ENCODE data around the gene GGPS1. TPM values are rescaled to one million over a fixed set of nuclear protein-coding genes. Genes with fewer than 3 reads are reported as not detected.
"Not testable (repeated sequence)": the region's sequence is repeated elsewhere in the genome, so short reads cannot be mapped to it uniquely, and the experiment has no call there.

Gene GGPS1
- polyA plus RNA-seq (2013, experiment 1 of 4): 58.2 TPM
- polyA plus RNA-seq (2013, experiment 2 of 4): 68.1 TPM
- 45.5 TPM for polyA plus RNA-seq (2013, experiment 3 of 4)
- polyA plus RNA-seq (2013, experiment 4 of 4): 57.3 TPM

GRCh38 chr1:235328271-235329138 lies at the start of gene GGPS1:
GGPS1 (plus strand) TSS chr1:235328570; CDS start chr1:235335265, 6,695 bp downstream.
- Histone ChIP-seq H3K27ac (ENCODE audit: insufficient read depth, low read depth, low read length, poor library complexity, severe bottlenecking) (peak within 1 kb of the TSS; percentile 94), H3K27me3 (ENCODE audit: control insufficient read depth, insufficient read depth, low read length, poor library complexity, severe bottlenecking) (no peaks in the 10 kb centered on the region), H3K4me1 (ENCODE audit: control insufficient read depth, insufficient read depth, low read length) (peaks cover 22% of the 10 kb centered on the region), H3K4me3 (ENCODE audit: insufficient read depth, low read depth, low read length) (peak within 1 kb of the TSS; percentile 98), H3K36me3 (ENCODE audit: control insufficient read depth, insufficient read depth, low read length) (no peaks in the 10 kb centered on the region), H3K9me3 (ENCODE audit: control insufficient read depth, low read length) (no peaks in the 10 kb centered on the region)
- WGBS, 2 experiments: 0 to 1% methylated on average over 54 of the region's 54 CpGs

DNA sequence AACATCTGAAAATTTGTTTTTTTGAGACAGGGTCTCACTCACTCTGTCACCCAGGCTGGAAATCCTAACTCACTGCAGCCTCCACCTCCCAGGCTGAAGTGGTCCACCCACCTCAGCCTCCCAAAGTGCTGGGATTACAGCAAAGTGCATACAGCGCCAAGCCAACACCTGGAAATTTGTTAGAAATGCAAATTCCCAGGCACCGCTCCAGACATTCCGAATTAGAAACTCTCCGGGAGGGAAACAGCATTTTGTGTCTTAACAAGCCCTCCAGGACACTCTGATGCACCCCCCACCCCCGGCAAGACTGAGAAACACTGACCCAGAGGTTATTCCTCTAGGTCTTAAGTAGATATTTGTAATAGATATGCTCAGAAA lies 49.5 kb upstream of the GGPS1 start:
- Histone ChIP-seq H3K36me3 (ENCODE audit: control insufficient read depth, insufficient read depth, low read length) (no peaks in the 10 kb centered on the region), H3K27me3 (ENCODE audit: control insufficient read depth, insufficient read depth, low read length, poor library complexity, severe bottlenecking) (no peaks in the 10 kb centered on the region), H3K4me1 (ENCODE audit: control insufficient read depth, insufficient read depth, low read length) (peaks cover 5% of the 10 kb centered on the region), H3K27ac (ENCODE audit: insufficient read depth, low read depth, low read length, poor library complexity, severe bottlenecking) (no peak overlapping the region), H3K4me3 (ENCODE audit: insufficient read depth, low read depth, low read length) (no peak overlapping the region), H3K9me3 (ENCODE audit: control insufficient read depth, low read length) (no peaks in the 10 kb centered on the region)
- 73 to 75% methylated on average over 4 to 5 of the region's 5 CpGs for WGBS, 2 experiments

DNA sequence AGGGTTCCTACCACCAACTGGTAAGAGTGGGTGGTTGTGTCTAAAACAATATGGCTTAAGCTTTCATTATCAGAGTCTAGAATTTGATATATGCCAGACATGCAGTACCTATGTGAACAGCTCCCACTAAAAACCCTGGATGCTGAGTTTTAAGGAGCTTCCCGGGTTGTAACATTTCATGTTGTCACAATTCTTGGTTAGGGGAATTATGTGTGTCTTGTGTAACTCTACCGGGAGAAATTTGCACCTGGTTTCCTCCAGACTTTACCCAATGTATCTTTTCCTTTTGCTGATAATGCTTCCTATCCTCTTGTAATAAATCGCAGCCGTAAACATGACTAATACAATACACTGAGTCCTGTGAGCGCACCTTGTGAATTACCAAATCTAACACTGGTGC lies 48.7 kb upstream of the GGPS1 start:
- no peaks in the 10 kb centered on the region for H3K27me3 ChIP-seq (ENCODE audit: control insufficient read depth, insufficient read depth, low read length, poor library complexity, severe bottlenecking)
- peaks cover 5% of the 10 kb centered on the region for H3K4me1 ChIP-seq (ENCODE audit: control insufficient read depth, insufficient read depth, low read length)
- no peak overlapping the region for H3K4me3 ChIP-seq (ENCODE audit: insufficient read depth, low read depth, low read length)
- no peak overlapping the region for H3K27ac ChIP-seq (ENCODE audit: insufficient read depth, low read depth, low read length, poor library complexity, severe bottlenecking)
- H3K36me3 ChIP-seq (ENCODE audit: control insufficient read depth, insufficient read depth, low read length): no peaks in the 10 kb centered on the region
- 78 to 82% methylated on average over 5 of the region's 5 CpGs for WGBS, 2 experiments
- no peaks in the 10 kb centered on the region for H3K9me3 ChIP-seq (ENCODE audit: control insufficient read depth, low read length)

DNA sequence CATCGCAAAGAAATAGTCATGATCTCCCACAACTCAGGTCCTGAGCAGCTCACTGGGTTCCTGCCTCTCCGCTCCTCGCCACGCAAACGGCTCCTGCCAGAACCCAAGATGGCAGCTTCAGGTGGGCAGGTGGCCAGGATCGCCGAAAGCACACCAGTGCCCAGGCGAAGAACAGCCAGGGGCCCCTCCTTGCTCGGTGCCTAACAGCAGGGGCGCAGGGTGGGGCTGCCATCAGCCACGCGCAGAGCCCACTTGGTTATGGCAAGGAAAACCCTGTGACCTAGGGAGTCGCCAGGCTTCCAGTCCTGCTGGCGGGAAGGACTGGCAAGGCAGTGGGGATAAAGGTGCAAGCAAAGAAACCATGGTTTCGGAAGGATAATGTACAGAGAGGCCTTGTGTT lies 47.9 kb upstream of the GGPS1 start:
- H3K4me1 ChIP-seq (ENCODE audit: control insufficient read depth, insufficient read depth, low read length): peaks cover 5% of the 10 kb centered on the region
- WGBS, 2 experiments: 94% methylated on average over 15 of the region's 15 CpGs
- no peak overlapping the region for H3K4me3 ChIP-seq (ENCODE audit: insufficient read depth, low read depth, low read length)
- no peak overlapping the region for H3K27ac ChIP-seq (ENCODE audit: insufficient read depth, low read depth, low read length, poor library complexity, severe bottlenecking)
- H3K27me3 ChIP-seq (ENCODE audit: control insufficient read depth, insufficient read depth, low read length, poor library complexity, severe bottlenecking): no peaks in the 10 kb centered on the region
- H3K9me3 ChIP-seq (ENCODE audit: control insufficient read depth, low read length): no peaks in the 10 kb centered on the region
- no peaks in the 10 kb centered on the region for H3K36me3 ChIP-seq (ENCODE audit: control insufficient read depth, insufficient read depth, low read length)

DNA sequence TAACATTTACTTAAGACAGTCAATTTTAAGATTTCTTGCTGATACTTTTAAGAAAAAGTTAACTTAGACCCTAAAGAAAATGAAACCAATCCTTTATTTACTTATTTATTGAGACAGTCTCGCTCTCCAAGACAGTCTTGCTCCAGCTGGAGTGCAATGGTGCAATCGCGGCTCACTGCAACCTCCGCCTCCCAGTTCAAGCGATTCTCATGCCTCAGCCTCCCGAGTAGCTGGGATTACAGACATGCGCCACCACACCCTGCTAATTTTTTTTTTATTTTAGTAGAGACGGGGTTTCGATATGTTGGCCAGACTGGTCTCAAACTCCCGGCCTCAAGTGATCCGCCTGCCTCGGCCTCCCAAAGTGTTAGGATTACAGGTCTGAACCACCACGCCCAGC lies 44.7 kb upstream of the GGPS1 start:
- not testable (repeated sequence) for H3K27me3 ChIP-seq (ENCODE audit: control insufficient read depth, insufficient read depth, low read length, poor library complexity, severe bottlenecking); H3K4me3 ChIP-seq (ENCODE audit: insufficient read depth, low read depth, low read length); H3K27ac ChIP-seq (ENCODE audit: insufficient read depth, low read depth, low read length, poor library complexity, severe bottlenecking); H3K9me3 ChIP-seq (ENCODE audit: control insufficient read depth, low read length); H3K36me3 ChIP-seq (ENCODE audit: control insufficient read depth, insufficient read depth, low read length); H3K4me1 ChIP-seq (ENCODE audit: control insufficient read depth, insufficient read depth, low read length)
- 93 to 96% methylated on average over 13 of the region's 13 CpGs for WGBS, 2 experiments

DNA sequence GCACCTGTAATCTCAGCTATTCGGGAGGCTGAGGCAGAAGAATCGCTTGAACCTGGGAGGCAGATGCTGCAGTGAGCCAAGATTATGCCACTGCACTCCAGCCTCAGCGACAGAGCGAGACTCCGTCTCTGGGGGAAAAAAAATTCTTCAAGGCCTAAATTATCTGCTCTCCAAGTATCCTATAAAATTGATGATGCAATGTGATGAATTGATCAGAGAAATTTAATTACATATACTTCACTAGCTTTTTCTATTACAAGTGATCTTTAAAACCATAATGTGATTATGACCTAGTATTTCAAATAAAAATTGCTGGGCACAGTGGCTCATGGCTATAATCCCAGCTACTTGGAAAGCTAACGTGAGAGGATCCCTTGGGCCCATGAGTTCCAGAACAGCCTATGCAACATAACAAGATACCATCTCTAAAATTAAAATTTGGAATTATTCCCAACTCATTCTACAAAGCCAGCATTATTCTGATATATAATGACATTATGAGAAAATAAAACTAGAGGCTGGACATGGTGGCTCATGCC lies 44.1 kb upstream of the GGPS1 start:
- Histone ChIP-seq H3K27me3 (ENCODE audit: control insufficient read depth, insufficient read depth, low read length, poor library complexity, severe bottlenecking) (no peaks in the 10 kb centered on the region), H3K9me3 (ENCODE audit: control insufficient read depth, low read length) (no peaks in the 10 kb centered on the region), H3K27ac (ENCODE audit: insufficient read depth, low read depth, low read length, poor library complexity, severe bottlenecking) (no peak overlapping the region), H3K4me3 (ENCODE audit: insufficient read depth, low read depth, low read length) (no peak overlapping the region), H3K4me1 (ENCODE audit: control insufficient read depth, insufficient read depth, low read length) (peaks cover 5% of the 10 kb centered on the region), H3K36me3 (ENCODE audit: control insufficient read depth, insufficient read depth, low read length) (no peaks in the 10 kb centered on the region)
- WGBS, 2 experiments: 89 to 96% methylated on average over 6 of the region's 6 CpGs

GRCh38 chr1:235286667-235287066 lies 41.7 kb upstream of the GGPS1 start:
- H3K27me3 ChIP-seq (ENCODE audit: control insufficient read depth, insufficient read depth, low read length, poor library complexity, severe bottlenecking): no peaks in the 10 kb centered on the region
- H3K9me3 ChIP-seq (ENCODE audit: control insufficient read depth, low read length): no peaks in the 10 kb centered on the region
- WGBS, 2 experiments: 89 to 93% methylated on average over 1 of the region's 1 CpG
- H3K4me1 ChIP-seq (ENCODE audit: control insufficient read depth, insufficient read depth, low read length): no peaks in the 10 kb centered on the region
- H3K36me3 ChIP-seq (ENCODE audit: control insufficient read depth, insufficient read depth, low read length): no peaks in the 10 kb centered on the region
- no peak overlapping the region for H3K4me3 ChIP-seq (ENCODE audit: insufficient read depth, low read depth, low read length)
- H3K27ac ChIP-seq (ENCODE audit: insufficient read depth, low read depth, low read length, poor library complexity, severe bottlenecking): no peak overlapping the region

DNA sequence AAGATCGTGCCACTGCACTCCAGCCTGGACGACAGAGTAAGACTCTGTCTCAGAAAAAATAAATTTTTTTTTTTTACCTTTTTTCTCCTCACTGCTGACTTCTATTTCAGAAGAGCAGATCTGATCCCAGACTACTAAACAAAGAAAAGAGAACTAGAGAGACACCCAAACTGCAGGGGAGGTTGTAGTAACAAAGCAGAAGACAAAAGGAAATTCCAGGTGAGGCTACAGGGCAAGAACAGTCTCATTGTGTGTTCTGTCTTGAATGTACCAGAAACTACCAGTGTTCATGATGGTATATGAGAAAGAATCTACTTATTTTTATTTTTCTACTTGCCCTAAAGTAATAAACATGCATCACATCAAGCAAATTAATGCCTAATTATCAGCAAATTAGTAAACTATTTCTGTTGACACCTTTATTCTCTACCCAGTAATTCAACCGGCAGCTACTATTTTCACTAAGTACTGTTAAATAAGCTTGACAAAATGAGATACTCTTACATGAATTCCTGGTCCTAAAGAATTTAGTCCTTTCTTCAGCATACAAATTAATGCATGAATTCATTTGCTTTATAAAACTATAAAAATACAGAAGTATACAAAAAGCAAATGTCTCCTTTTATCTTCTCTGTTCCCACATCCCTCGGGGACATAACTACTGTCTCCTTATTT lies 41.0 kb upstream of the GGPS1 start:
- WGBS, 2 experiments: 86 to 95% methylated on average over 4 of the region's 4 CpGs
- H3K27ac ChIP-seq (ENCODE audit: insufficient read depth, low read depth, low read length, poor library complexity, severe bottlenecking): no peak overlapping the region

GRCh38 chr1:235289859-235290739 lies 38.3 kb upstream of the GGPS1 start:
- H3K4me1 ChIP-seq (ENCODE audit: control insufficient read depth, insufficient read depth, low read length): no peaks in the 10 kb centered on the region
- no peak overlapping the region for H3K27ac ChIP-seq (ENCODE audit: insufficient read depth, low read depth, low read length, poor library complexity, severe bottlenecking)
- H3K9me3 ChIP-seq (ENCODE audit: control insufficient read depth, low read length): no peaks in the 10 kb centered on the region
- no peak overlapping the region for H3K4me3 ChIP-seq (ENCODE audit: insufficient read depth, low read depth, low read length)
- WGBS, 2 experiments: 94 to 97% methylated on average over 11 of the region's 12 CpGs
- no peaks in the 10 kb centered on the region for H3K27me3 ChIP-seq (ENCODE audit: control insufficient read depth, insufficient read depth, low read length, poor library complexity, severe bottlenecking)
- H3K36me3 ChIP-seq (ENCODE audit: control insufficient read depth, insufficient read depth, low read length): no peaks in the 10 kb centered on the region

More for the DNA sequence above, 41.0 kb upstream of the GGPS1 start:
- H3K27me3 ChIP-seq (ENCODE audit: control insufficient read depth, insufficient read depth, low read length, poor library complexity, severe bottlenecking): no peaks in the 10 kb centered on the region
- H3K4me3 ChIP-seq (ENCODE audit: insufficient read depth, low read depth, low read length): no peak overlapping the region
- H3K9me3 ChIP-seq (ENCODE audit: control insufficient read depth, low read length): no peaks in the 10 kb centered on the region
- H3K4me1 ChIP-seq (ENCODE audit: control insufficient read depth, insufficient read depth, low read length): no peaks in the 10 kb centered on the region
- H3K36me3 ChIP-seq (ENCODE audit: control insufficient read depth, insufficient read depth, low read length): no peaks in the 10 kb centered on the region
